ENCODE measurements around the gene LRRC4C.

The LRRC4C gene

GRCh38 chr11:41451011-41451410, 8.4 kb downstream of the LRRC4C start:
- H3K27ac ChIP-seq = no peak overlapping the region
- TF ChIP-seq CTCF (conservative IDR thresholded peaks at IDR 0.05) = no peak

- peak overlapping the region; percentile 36; the same call in 1 of the 2 replicates for H3K27ac ChIP-seq
- TF ChIP-seq CTCF (conservative IDR thresholded peaks at IDR 0.05) = no peak
Measured at GRCh38 chr11:41449483-41450050, 9.9 kb downstream of the LRRC4C start.

GRCh38 chr11:41446566-41446965, 12.9 kb downstream of the LRRC4C start:
- no peak for TF ChIP-seq CTCF (conservative IDR thresholded peaks at IDR 0.05)

GRCh38 chr11:41446107-41446506, 13.3 kb downstream of the LRRC4C start:
- TF ChIP-seq CTCF (conservative IDR thresholded peaks at IDR 0.05) = no peak
- H3K27ac ChIP-seq = no peak overlapping the region

More at GRCh38 chr11:41446566-41446965, 12.9 kb downstream of the LRRC4C start:
- H3K27ac ChIP-seq = no peak overlapping the region

- no peak for TF ChIP-seq CTCF (conservative IDR thresholded peaks at IDR 0.05)
- H3K27ac ChIP-seq = no peak overlapping the region
Measured at GRCh38 chr11:41437006-41437490, 22.4 kb downstream of the LRRC4C start.

- H3K27ac ChIP-seq = no peak overlapping the region
- TF ChIP-seq CTCF (conservative IDR thresholded peaks at IDR 0.05) = no peak
Measured at GRCh38 chr11:41435531-41435930, 23.9 kb downstream of the LRRC4C start.

- peak; percentile 86 for TF ChIP-seq CTCF (conservative IDR thresholded peaks at IDR 0.05)
- no peak overlapping the region; the same call in 1 of the 2 replicates for H3K27ac ChIP-seq
Measured at GRCh38 chr11:41431784-41432183, 27.7 kb downstream of the LRRC4C start.
